HEK293 (cell line): Measurements from ENCODE around the gene NR3C2.

Experiments used
- ATF2 ChIP-seq: fragments of 450-650 bp; formaldehyde crosslinking; IDR thresholded peaks from 2 replicates; pipeline ENCODE4 v1.5.1; 2016; ENCODE audit warnings: missing biosample characterization, missing genetic modification characterization, low read depth
- GFI1B ChIP-seq: fragments of 450-650 bp; formaldehyde crosslinking; IDR thresholded peaks from 2 replicates; pipeline ENCODE4 v1.5.1; 2016; ENCODE audit warnings: missing biosample characterization, missing genetic modification characterization
- GLIS2 ChIP-seq: fragments of 450-650 bp; formaldehyde crosslinking; IDR thresholded peaks from 2 replicates; pipeline ENCODE4 v1.5.1; 2016; ENCODE audit warnings: missing biosample characterization, missing genetic modification characterization
- HOXA7 ChIP-seq: sonication (generic); formaldehyde crosslinking; IDR thresholded peaks from 2 replicates; pipeline ENCODE4 v1.8.1; 2022; ENCODE audit warnings: missing genetic modification reagents, borderline replicate concordance
- IKZF3 ChIP-seq: fragments of 450-650 bp; IDR thresholded peaks from 2 replicates; pipeline ENCODE4 v1.5.0; 2018; ENCODE audit warnings: missing biosample characterization, mild to moderate bottlenecking, missing genetic modification characterization, moderate library complexity
- KLF8 ChIP-seq: fragments of 450-650 bp; formaldehyde crosslinking; IDR thresholded peaks from 2 replicates; pipeline ENCODE4 v1.5.1; 2016; ENCODE audit warnings: missing biosample characterization, missing genetic modification characterization
- KLF9 ChIP-seq: fragments of 450-650 bp; formaldehyde crosslinking; IDR thresholded peaks from 2 replicates; pipeline ENCODE4 v1.5.1; 2016; ENCODE audit warnings: missing biosample characterization, missing genetic modification characterization, low read depth
- OSR2 ChIP-seq: fragments of 450-650 bp; formaldehyde crosslinking; IDR thresholded peaks from 2 replicates; pipeline ENCODE4 v1.5.1; 2016; ENCODE audit warnings: missing biosample characterization, missing genetic modification characterization
- PBX3 ChIP-seq: sonication (generic); formaldehyde crosslinking; IDR thresholded peaks from 2 replicates; pipeline ENCODE4 v1.8.1; 2022; ENCODE audit warnings: mild to moderate bottlenecking, moderate library complexity, missing genetic modification reagents
- SCRT1 ChIP-seq: fragments of 450-650 bp; formaldehyde crosslinking; IDR thresholded peaks from 2 replicates; pipeline ENCODE4 v1.5.1; 2016; ENCODE audit warnings: missing biosample characterization, missing genetic modification characterization, borderline replicate concordance
- TSHZ1 ChIP-seq: fragments of 450-650 bp; formaldehyde crosslinking; IDR thresholded peaks from 2 replicates; pipeline ENCODE4 v1.5.1; 2016; ENCODE audit warnings: missing biosample characterization, missing genetic modification characterization, borderline replicate concordance
- ZBTB44 ChIP-seq: fragments of 450-650 bp; IDR thresholded peaks from 2 replicates; pipeline ENCODE4 v1.5.1; 2018; ENCODE audit warnings: missing biosample characterization, mild to moderate bottlenecking, missing genetic modification characterization
- ZBTB48 ChIP-seq: fragments of 450-650 bp; formaldehyde crosslinking; IDR thresholded peaks from 2 replicates; pipeline ENCODE4 v1.5.1; 2016; ENCODE audit warnings: missing biosample characterization, missing genetic modification characterization
- ZNF10 ChIP-seq: fragments of 450-650 bp; formaldehyde crosslinking; IDR thresholded peaks from 2 replicates; pipeline ENCODE4 v1.5.1; 2017; ENCODE audit warnings: missing biosample characterization, missing genetic modification characterization
- ZNF133 ChIP-seq: fragments of 450-650 bp; formaldehyde crosslinking; IDR thresholded peaks from 2 replicates; pipeline ENCODE4 v1.5.1; 2016; ENCODE audit warnings: missing biosample characterization, missing genetic modification characterization
- ZNF146 ChIP-seq: fragments of 450-650 bp; formaldehyde crosslinking; IDR thresholded peaks from 2 replicates; pipeline ENCODE4 v1.5.1; 2016; ENCODE audit warnings: missing biosample characterization, missing genetic modification characterization
- ZNF214 ChIP-seq: fragments of 450-650 bp; formaldehyde crosslinking; IDR thresholded peaks from 2 replicates; pipeline ENCODE4 v1.5.1; 2017; ENCODE audit warnings: missing biosample characterization, mild to moderate bottlenecking, missing genetic modification characterization, borderline replicate concordance
- ZNF37A ChIP-seq: fragments of 450-650 bp; IDR thresholded peaks from 2 replicates; pipeline ENCODE4 v1.5.1; 2018; ENCODE audit warnings: missing biosample characterization, missing genetic modification characterization
- ZNF391 ChIP-seq: fragments of 450-650 bp; formaldehyde crosslinking; IDR thresholded peaks from 2 replicates; pipeline ENCODE4 v1.5.1; 2016; ENCODE audit warnings: low read depth, missing biosample characterization, missing genetic modification characterization, borderline replicate concordance
- ZNF433 ChIP-seq: fragments of 450-650 bp; formaldehyde crosslinking; IDR thresholded peaks from 2 replicates; pipeline ENCODE4 v1.5.1; 2016; ENCODE audit warnings: missing biosample characterization, missing genetic modification characterization, low read depth
- ZNF501 ChIP-seq: fragments of 450-650 bp; formaldehyde crosslinking; IDR thresholded peaks from 2 replicates; pipeline ENCODE4 v1.5.1; 2016; ENCODE audit warnings: missing biosample characterization, missing genetic modification characterization
- ZNF626 ChIP-seq: fragments of 450-650 bp; sonication (Bioruptor Pico); formaldehyde crosslinking; IDR thresholded peaks from 2 replicates; pipeline ENCODE4 v1.5.1; 2018; ENCODE audit warnings: missing biosample characterization, missing genetic modification characterization, inconsistent platforms
- ZXDB ChIP-seq: fragments of 450-650 bp; formaldehyde crosslinking; IDR thresholded peaks from 2 replicates; pipeline ENCODE4 v1.5.1; 2016; ENCODE audit warnings: missing biosample characterization, missing genetic modification characterization

The NR3C2 gene

GRCh38 chr4:148203056-148203898, 238.9 kb downstream of the NR3C2 start (continued):
- TF ChIP-seq TSHZ1 (tag by site-specific recombination) (0 out of 2 replicates have a peak, but pooled peaks have one; percentile 42), ZNF214 (tag by site-specific recombination) (no peak), ZNF133 (tag by site-specific recombination) (no peak), HOXA7 (CRISPR knock-in tag) (no peak), OSR2 (peak; percentile 84), GLIS2 (tag by site-specific recombination) (no peak), ZNF37A (tag by site-specific recombination) (no peak), ZNF391 (tag by site-specific recombination) (no peak), ZBTB44 (tag by site-specific recombination) (peak; percentile 43; the same call in 1 of the 2 replicates), ZNF10 (tag by site-specific recombination) (peak; percentile 84), GFI1B (tag by site-specific recombination) (peak; percentile 70; the same call in 1 of the 2 replicates), SCRT1 (tag by site-specific recombination) (peak; percentile 66; the same call in 1 of the 2 replicates), ZXDB (peak; percentile 48; the same call in 1 of the 2 replicates), KLF9 (tag by site-specific recombination) (0 out of 2 replicates have a peak, but pooled peaks have one; percentile 23), ATF2 (tag by site-specific recombination) (no peak), KLF8 (tag by site-specific recombination) (0 out of 2 replicates have a peak, but pooled peaks have one; percentile 23), ZNF146 (tag by site-specific recombination) (no peak), ZNF626 (tag by site-specific recombination) (no peak), ZNF433 (no peak), IKZF3 (tag by site-specific recombination) (peak; percentile 89), PBX3 (no peak), ZNF501 (tag by site-specific recombination) (no peak), ZBTB48 (tag by site-specific recombination) (no peak)
